ENCODE results near the gene IAH1.
A peak's percentile ranks its signal among the peaks of the same experiment; 100 is the strongest.

- TF ChIP-seq CEBPB (IDR thresholded peaks at IDR 0.05) (no peak), EGR1 (IDR thresholded peaks at IDR 0.05) (peak; percentile 34; the same call in 1 of the 2 replicates), USF1 (IDR thresholded peaks at IDR 0.05) (no peak), EP300 (IDR thresholded peaks at IDR 0.05; ENCODE audit: borderline replicate concordance) (no peak), YY1 (IDR thresholded peaks at IDR 0.05; ENCODE audit: low read depth) (peak; percentile 77), MAX (IDR thresholded peaks at IDR 0.05) (peak; percentile 57; the same call in 1 of the 2 replicates), TAF1 (IDR thresholded peaks at IDR 0.05; ENCODE audit: low read depth) (peak; percentile 49; the same call in 1 of the 2 replicates), REST (IDR thresholded peaks at IDR 0.05; ENCODE audit: low read depth) (no peak), NFIC (IDR thresholded peaks at IDR 0.05) (no peak), RAD21 (IDR thresholded peaks at IDR 0.05; ENCODE audit: low read depth) (no peak), CREB1 (IDR thresholded peaks at IDR 0.05; ENCODE audit: low read depth) (no peak), ZBTB7A (IDR thresholded peaks at IDR 0.05; ENCODE audit: low read depth) (peak; percentile 30; the same call in 1 of the 2 replicates), TCF12 (IDR thresholded peaks at IDR 0.05; ENCODE audit: low read depth) (0 out of 2 replicates have a peak, but pooled peaks have one; percentile 3), TEAD4 (IDR thresholded peaks at IDR 0.05) (no peak)
These were observed at the start of gene IAH1 for GRCh38 chr2:9474361-9475057.

All from Ishikawa (cell line).